GM19099 (cell line): ENCODE measurements around the gene SUSD4.

Experiments
- POLR2A ChIP-seq: IDR thresholded peaks from 3 replicates; pipeline ENCODE4 v1.6.1; 2011; ENCODE audit warnings: low read depth; ENCODE audit not compliant: insufficient read length; ENCODE audit errors: extremely low read depth

The SUSD4 gene

DNA sequence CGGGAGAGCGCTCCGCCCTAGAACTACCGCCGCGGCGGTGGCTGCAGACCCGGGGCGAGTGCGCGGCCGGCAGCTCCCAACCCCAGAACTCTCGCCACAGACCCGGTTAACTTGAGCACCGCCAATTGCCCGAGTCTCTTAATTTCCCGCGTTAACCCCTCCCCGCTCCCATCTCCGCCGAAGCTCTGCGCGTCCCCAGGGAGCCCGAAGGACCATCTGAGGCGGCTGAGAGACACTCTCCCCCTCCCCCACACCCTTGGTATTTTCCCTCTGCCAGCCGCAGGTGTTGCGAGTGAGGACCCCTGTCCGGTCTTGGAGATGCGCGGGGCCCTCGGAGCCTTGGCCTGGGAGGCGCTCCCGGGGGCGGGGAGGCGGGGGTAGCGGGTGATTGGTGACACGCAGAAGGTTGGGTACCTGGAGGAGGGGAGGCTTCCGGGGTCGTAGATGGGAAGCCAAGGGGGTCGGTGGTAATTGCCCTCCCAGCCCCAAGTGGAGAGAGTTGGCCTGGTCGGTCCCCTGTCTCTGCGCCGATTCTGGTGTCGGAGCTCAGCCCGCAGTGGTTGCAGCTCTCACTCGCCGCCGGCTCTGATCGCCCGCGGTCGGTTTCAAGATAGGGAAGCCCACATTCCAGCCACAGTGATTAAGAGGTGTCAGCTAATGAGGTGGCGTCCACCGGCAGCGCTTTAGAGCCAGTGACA is 858 bp upstream of the SUSD4 start:
- TF ChIP-seq POLR2A, result no peak

DNA sequence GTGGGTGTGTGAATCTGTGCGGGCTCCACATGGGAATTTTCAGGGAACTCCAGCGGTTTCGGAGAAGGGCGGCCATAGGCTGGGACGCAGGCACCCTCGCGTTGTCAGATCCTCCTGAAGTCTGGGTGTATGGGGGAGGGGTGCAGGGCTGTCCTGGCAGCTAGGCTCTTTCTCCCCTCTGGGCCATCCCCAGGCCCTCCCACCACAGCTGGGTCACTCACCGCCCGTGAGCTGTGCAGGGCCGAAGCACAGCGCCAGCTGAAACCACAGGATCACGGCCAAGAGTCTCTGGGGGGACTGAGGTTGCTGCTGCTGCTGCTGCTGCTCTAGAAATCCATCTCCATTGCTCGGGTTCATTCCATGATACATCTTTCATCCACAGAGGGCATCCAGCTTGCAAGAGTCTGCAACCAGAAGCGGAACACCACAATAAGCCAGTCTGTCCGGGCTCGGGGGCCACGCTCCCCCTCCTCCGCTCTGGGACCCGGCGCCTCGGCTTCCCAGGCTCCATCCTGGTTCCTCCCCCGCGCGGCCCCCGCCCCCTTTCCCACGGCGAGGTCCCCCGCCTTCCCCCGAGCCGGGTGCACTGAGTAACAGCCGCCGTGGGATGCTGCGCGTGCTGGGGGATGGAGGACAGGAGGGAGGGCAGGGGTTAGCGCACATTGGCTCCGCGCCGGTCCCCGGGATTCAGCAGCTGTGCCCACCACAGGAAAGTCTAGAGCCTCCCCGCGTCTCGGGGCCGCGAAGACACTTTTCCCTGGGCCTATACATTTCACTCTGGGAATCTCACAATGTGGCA is 720 bp downstream of the SUSD4 start:
- TF ChIP-seq POLR2A, result no peak

DNA sequence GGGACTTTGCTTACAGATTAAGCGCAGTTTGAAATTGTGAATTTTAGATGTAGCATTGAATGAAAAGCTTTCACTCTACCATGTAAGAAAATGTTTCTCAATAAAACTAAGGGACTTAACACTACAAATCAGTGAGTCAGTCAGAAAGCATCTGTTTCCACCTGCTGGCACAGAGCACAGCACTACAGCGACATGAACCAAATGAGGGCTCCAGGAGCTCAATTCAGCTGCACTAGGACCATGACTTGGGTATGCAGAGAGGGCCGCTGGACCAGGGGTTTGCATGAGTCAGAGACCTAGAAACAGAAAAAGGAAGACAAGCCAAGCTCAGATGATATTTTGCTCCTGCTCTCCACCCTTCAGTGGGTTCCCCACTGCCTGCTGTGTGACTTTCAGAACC is 5.2 kb downstream of the SUSD4 start:
- no peak for TF ChIP-seq POLR2A

DNA sequence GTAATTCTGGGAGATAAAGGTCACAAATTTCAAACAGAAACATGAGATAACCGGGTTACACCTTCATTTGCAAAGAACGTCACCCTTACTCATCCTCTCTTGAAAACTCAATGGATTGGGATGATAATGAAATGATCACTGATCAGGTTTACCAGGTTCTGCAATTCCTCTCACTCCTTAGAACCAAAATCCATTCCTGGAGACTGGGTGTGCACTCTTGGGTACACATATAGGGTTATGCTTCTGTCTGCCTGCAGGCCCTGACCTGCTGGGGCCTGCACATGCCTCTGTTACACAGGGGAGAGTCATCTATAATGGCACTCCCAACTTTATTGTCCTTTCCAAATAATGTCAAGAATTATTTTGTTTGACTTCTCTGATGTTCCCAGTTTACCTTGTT is 8.3 kb downstream of the SUSD4 start:
- no peak for TF ChIP-seq POLR2A

DNA sequence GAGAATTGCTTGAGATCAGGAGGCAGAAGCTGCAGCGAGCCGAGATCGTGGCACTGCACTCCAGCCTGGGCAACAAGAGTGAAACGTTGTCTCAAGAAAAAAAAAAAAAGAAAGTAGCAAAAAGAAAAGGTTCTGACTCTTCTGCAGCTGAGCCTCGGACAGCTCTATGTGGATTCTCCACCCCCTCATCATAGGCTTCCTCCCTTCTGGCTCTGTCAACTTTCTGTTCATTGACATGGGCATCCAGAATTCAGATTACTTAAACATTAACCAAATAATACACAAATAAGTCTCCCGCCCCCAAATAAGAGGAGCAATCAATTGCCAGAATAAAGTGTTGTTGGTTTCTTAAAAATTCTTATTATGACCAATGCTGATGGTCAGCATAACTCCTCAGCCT is 10.0 kb downstream of the SUSD4 start:
- TF ChIP-seq POLR2A, result no peak

DNA sequence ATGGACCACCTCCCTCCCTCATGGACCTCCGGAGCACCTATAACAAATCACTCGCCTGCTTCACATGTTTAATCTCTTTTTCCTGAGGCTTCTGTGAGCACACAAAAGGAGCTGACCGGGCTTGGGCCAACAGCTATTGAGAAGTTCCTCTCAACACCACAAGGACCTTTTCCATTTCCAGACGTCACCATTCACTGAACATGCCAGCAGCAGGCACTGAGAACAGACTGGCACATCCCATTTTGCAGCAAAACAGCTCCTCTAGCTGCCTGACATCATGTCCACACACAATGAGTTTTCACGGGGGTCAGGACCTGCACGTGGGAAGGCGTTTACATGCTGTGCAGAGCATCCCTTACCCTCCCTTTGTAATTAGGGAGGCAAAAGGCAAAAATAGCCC is 11.0 kb downstream of the SUSD4 start:
- TF ChIP-seq POLR2A, result no peak

DNA sequence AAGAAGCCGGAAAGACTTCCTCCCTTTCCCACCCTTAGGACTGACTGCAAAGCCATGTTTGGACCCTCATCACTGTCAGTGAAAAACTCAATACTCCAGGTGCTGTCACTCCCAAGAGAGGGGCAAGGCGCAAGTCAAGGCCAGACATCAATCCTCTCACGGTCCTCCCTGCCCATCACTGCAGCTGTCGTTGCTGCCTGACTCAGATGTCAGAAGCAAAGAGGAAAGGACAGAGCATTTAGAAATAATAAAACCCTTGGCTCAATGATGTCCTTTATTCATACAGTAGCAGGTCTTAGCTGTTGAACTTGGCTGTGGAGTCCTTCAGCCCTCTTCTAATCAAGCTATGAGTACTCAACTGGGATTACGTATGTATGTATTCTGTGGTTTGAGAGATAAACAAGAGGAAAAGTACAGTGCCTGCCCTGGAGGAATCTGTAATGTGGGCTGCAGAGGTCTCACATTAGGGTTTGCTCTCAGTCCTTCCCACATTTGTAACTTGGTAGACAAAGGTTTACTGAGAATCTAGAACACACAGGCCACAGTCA is 13.5 kb downstream of the SUSD4 start:
- no peak for TF ChIP-seq POLR2A

DNA sequence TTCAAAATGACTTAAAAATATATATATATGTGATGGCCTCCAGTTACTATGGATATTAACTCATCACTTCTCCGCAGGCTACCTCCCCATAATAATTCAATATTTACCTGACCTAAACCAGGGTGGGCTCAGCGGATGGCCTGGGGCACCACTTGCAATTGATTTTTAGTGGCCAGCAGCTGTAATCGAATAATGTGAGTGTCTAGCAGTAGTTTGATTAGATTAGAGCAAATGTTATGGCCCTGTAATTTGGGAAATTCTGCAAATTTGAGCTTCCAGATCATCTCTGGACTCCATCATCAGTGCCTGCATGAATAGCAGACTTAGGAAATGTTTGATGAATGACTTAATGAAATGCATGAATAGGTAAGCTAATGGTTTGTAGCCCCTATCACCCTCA is 14.7 kb downstream of the SUSD4 start:
- no peak for TF ChIP-seq POLR2A

DNA sequence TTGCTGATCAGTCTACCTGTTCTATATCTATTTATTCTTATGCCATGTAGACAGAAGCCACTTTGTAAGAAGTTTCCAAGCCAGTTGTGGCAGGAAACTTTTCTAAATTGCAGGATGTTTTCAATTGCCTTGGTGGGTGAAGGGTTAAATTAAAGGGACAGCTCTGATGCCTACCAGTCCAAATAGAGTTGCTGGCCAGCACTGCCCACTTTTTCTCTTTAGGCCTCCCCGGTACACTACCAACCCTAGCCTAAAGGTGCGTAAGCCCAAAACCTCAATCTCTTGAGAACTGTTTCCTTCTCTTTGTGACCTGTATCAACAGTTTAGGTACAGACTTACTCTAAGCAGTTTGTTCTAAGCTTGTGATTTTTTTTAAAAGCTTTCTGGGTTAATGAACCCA is 15.5 kb downstream of the SUSD4 start:
- no peak for TF ChIP-seq POLR2A

DNA sequence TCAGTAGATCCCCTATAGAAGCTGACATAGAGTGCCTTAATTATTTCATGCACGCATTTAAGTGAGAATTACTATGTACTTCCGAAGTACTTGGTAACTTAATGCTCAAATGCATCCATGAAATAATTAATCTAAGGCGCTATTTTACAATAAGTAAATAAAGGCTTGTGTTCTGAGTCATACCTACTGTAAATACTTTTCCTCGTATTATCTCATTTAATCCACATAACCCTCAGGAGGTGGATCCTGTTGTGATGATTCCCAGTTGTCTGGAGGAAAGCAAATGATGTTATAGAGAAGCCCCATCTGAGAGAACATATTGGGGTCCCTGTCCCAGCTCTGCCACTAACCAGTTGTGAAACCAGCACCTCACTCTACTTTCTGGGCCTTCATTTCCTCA is 16.4 kb downstream of the SUSD4 start:
- no peak for TF ChIP-seq POLR2A

DNA sequence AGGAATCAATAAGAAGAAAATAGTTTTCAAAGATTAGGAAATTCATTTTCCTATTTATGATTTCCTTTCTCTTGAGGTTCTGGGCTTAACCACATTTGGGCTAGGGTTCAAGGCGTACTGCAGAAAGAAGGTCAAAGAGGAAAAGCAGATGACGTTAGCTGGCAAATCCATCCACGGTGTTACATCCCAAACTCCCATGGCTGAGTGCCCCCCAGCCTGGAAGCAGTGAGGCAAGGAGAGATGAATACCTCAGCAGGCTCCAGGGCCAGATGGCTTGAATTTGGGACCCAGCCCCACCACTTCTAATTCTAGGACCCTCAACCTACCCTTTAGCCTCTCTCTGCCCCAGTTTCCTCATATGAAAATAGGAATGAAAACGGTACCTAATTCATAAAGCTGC is 17.7 kb downstream of the SUSD4 start:
- TF ChIP-seq POLR2A, result no peak

DNA sequence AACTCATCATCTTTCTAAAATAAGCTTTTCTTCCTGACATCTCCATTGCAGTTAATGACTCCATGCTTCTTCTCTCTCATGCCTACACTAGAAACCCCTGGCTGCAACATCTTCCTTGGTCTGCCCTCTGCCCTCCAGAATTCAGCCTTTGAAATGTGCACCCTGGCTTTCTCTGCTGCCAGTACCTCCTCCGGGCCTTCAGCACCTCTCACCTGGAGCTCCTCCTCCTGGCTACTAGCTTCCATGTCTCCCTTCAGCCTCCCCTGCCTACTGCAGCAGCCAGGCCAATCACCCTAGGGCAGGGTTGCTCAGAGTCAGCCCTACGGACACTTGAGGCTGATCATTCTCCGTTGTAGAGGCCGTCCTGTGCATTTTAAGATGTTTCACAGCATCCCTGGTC is 18.3 kb downstream of the SUSD4 start:
- no peak for TF ChIP-seq POLR2A

DNA sequence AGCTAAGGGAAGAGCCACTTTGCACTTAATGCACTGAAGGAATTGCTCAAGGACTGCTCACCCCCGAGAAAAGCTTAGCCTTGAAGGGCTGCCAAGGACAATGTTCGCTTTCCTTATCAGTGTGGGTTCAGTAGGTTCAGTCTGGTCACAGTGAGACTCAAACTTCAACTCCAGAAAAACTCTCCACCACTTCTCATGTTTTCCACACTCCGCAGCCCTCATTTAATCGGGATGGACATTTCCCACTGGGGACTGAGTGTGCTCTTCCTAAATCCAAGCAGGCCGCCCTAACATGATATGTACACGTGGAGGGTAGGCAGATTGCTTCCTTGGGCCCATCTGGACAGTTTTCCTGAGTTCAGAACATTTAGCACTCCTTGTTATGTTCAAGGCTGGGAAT is 19.5 kb downstream of the SUSD4 start:
- TF ChIP-seq POLR2A, result no peak

DNA sequence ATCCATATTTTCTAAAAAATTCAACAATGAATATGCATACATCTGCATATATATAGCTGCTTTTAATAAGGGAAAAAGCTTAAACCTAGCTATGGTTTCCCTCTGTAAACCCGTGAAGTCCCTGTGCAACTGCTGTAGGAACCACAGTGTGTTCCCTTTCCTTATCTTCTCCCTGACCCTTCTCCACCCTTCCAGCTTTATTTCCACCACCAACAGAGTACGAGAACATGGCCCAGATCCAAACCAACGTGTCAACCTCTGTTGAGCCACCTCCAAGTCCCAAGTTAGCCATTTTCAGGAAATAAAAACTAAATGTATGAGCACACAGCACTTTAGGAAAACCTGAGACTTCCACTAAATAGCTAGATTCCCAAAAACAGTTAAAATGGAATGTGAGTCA is 20.3 kb downstream of the SUSD4 start:
- TF ChIP-seq POLR2A, result no peak

DNA sequence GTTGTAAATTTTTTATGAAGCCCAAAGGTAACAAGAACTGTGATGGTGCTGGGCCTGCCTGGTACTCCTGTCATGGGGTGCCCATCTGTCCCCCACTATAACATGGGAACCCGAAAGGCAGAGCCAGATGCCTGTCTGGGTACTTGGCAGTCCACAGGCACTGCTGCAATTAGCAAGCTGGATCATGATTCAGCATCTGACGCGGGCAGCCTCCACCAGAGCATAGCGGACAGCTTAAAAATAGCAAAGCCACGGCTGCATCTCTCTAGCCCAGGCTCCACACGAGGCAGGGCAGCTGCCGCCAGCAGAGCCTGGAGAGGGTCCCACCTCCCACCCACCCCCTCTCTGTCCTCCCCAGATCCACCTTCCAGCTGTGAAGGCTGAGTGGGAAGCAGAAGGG is 22.9 kb downstream of the SUSD4 start:
- no peak for TF ChIP-seq POLR2A

DNA sequence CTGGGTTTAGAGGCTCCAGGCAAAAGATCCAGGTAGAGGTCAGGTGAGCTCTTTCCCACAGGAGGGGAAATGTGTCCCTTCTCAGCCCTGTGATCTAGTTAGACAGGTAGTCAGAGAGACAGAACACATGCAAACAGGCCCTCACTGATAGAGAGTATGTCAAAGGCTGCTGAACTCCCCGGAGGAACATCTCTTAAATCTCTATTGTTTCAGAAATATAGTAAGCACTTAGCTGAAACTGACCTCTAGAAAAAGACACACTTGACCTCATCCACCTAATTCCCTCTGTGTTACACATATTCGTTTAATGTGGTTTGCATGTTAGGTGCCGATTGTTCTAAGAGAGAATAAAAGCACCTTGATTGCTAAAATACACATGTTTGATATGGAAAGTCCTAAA is 23.3 kb downstream of the SUSD4 start:
- TF ChIP-seq POLR2A, result no peak
